Measurements from ENCODE around the gene R3HDM2.
"Not testable (repeated sequence)": the region's sequence is repeated elsewhere in the genome, so short reads cannot be mapped to it uniquely, and the experiment has no call there.

R3HDM2 gene

DNA sequence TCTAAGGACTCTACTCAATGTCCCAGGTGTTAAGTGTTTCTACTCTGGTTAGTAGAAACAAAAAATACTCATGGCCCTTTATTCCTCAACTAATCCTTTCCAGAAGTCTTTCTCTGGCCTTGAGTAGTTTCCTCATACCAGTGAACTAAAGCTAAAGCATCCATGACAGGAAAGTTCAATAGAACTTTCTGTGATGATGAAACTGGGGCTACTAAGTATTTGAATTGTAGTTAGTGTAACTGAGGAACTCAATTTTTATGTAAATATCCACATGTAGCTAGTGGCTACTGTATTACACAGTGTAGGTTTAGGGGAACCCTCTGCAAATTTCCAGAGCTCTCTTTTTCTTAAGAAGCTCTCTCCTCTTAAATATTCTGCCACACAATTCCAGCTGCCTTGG, 63.7 kb downstream of the R3HDM2 start:
- no peak overlapping the region for H3K4me3 ChIP-seq (ENCODE audit: low read depth, low read length)
- TF ChIP-seq, protein P1, sequence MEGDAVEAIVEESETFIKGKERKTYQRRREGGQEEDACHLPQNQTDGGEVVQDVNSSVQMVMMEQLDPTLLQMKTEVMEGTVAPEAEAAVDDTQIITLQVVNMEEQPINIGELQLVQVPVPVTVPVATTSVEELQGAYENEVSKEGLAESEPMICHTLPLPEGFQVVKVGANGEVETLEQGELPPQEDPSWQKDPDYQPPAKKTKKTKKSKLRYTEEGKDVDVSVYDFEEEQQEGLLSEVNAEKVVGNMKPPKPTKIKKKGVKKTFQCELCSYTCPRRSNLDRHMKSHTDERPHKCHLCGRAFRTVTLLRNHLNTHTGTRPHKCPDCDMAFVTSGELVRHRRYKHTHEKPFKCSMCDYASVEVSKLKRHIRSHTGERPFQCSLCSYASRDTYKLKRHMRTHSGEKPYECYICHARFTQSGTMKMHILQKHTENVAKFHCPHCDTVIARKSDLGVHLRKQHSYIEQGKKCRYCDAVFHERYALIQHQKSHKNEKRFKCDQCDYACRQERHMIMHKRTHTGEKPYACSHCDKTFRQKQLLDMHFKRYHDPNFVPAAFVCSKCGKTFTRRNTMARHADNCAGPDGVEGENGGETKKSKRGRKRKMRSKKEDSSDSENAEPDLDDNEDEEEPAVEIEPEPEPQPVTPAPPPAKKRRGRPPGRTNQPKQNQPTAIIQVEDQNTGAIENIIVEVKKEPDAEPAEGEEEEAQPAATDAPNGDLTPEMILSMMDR (IDR thresholded peaks at IDR 0.05; ENCODE audit: insufficient read depth, low read depth, low read length, missing control alignments), result no peak
- no peak for DNase-seq (ENCODE audit: low read depth)

DNA sequence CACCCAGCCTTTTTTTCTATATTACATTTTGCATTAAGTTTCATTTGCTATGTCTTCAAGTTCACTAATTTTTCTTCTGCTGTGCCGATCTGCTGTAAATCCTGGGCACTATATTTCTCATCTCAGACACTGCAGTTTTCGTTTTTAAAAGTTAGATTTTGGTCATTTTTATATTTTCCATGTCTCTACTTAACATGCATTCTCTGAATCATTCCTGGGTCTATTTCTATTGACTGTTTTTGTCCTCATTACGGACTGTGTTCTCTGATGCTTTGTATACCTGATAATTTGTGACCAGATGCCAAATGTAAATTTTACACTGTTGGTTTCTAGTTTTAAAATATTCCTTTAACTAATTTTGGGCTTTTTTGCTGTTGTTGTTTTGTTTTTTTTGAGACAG, 64.5 kb downstream of the R3HDM2 start:
- DNase-seq (ENCODE audit: low read depth), result no peak
- TF ChIP-seq, protein P1 (IDR thresholded peaks at IDR 0.05; ENCODE audit: insufficient read depth, low read depth, low read length, missing control alignments), result no peak
- no peak overlapping the region for H3K4me3 ChIP-seq (ENCODE audit: low read depth, low read length)

DNA sequence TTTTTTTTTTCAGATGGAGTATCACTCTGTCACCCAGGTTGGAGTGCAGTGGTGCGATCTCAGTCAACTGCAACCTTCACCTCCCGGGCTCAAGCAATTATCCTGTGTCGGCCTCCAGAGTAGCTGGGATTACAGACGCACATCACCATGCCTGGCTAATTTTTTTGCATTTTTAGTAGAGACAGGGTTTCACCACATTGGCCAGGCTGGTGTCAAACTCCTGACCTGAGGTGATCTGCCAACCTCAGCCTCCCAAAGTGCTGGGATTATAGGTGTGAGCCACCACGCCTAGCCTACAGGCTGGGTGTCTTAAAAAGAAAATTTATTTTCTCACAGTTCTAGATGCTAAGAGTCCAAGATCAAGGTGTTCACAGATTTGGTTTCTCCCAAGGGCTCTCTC, 66.7 kb downstream of the R3HDM2 start:
- DNase-seq (ENCODE audit: low read depth); H3K4me3 ChIP-seq (ENCODE audit: low read depth, low read length): not testable (repeated sequence)

DNA sequence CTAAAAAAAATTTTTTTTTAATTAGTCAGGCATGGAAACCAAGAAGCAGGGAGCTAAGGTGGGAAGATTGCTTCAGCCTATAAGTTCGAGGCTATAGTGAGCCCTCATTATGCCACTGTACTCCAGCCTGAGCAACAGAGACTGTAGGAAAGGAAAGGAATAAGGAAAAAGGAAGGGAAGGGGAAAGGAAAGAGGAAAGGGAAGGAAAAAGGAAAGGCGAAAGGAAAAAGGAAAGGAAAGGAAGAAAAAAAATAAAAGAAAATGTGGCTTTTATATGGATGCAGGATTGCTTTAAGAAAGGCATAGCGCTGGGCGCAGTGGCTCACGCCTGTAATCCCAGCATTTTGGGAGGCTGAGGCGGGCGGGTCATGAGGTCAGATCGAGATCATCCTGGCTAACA, 70.4 kb downstream of the R3HDM2 start:
- DNase-seq (ENCODE audit: low read depth), result no peak

DNA sequence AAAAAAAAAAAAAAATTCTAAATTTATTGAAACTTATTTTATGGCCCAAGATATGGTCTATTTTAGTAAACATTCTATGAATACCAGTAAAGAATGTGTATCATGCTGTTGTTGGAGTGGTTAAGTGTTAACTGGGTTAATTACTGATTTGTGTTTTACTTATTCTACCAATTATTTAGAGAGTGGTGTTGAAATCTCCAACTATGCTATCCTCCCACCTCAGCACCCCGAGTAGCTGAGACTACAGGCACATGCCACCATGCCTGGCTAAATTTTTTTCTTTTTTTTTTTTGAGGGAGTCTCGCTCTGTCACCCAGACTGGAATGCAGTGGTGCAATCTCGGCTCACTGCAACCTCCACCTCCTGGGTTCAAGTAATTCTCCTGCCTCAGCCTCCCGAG, 72.2 kb downstream of the R3HDM2 start:
- TF ChIP-seq, protein P1 (IDR thresholded peaks at IDR 0.05; ENCODE audit: insufficient read depth, low read depth, low read length, missing control alignments), result no peak
- H3K4me3 ChIP-seq (ENCODE audit: low read depth, low read length), result no peak overlapping the region

More for the DNA sequence above, 70.4 kb downstream of the R3HDM2 start:
- TF ChIP-seq, protein P1 (IDR thresholded peaks at IDR 0.05; ENCODE audit: insufficient read depth, low read depth, low read length, missing control alignments), result no peak
- no peak overlapping the region for H3K4me3 ChIP-seq (ENCODE audit: low read depth, low read length)

DNA sequence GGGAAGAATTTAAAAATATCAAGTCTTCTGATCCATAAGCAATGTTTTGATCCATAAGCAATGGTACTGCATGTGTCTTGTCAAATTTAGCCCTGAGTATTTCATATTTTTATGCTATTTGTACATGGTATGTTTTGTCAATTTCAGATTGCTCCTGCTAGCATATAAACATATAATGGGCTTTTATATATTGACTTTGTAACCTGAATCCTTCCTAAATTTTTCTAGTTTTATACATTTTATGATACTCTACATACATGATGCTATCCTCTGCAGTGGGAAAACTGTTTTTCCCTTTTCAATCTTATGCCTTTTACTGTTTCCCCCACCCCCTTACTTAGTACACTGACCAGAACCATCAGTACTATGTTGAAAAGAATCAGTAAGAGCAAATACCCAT, 75.1 kb downstream of the R3HDM2 start:
- H3K4me3 ChIP-seq (ENCODE audit: low read depth, low read length), result no peak overlapping the region
- no peak for DNase-seq (ENCODE audit: low read depth)
- TF ChIP-seq, protein P1 (IDR thresholded peaks at IDR 0.05; ENCODE audit: insufficient read depth, low read depth, low read length, missing control alignments), result no peak

More for the DNA sequence above, 72.2 kb downstream of the R3HDM2 start:
- no peak for DNase-seq (ENCODE audit: low read depth)

DNA sequence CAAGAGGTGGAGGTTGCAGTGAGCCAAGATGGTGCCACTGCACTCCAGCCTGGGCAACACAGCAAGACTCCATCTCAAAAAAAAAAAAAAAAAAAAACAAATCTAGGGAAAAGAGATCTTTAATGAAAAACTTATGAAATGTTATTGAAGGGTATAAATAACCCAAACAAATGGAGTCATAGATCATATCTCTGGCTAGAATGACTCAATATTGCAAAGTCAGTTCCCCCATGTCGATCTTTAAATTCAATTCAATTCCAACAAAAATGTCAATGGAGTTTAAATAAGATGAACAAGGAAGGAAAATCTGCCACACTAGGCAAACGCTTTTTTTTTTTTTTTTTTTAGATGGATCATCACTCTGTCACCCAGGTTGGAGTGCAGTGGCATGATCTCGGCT, 78.7 kb downstream of the R3HDM2 start:
- no peak for DNase-seq (ENCODE audit: low read depth)
- TF ChIP-seq, protein P1 (IDR thresholded peaks at IDR 0.05; ENCODE audit: insufficient read depth, low read depth, low read length, missing control alignments), result no peak
- H3K4me3 ChIP-seq (ENCODE audit: low read depth, low read length), result no peak overlapping the region

All from GM12865 (cell line).